Activated naive CD8-positive, alpha-beta T cell treated with anti-CD3 and anti-CD28 coated beads, Interleukin-2, amount 50 U/mL, for 24 hours (primary cell): ENCODE data around the gene ACOT11.

ENCODE experiments used
- ATAC-seq: fragments of 150-1000 bp; cut with Tn5 transposase; one replicate; pipeline ENCODE4 v1.10.0; 2021
- DNase-seq: peaks from one replicate; pipeline ENCODE4 v3.0.0; 2021
- H3K27ac Mint-ChIP-seq: one replicate; pipeline ENCODE4 v1.8.0; 2021; ENCODE audit warnings: mild to moderate bottlenecking, mixed read lengths
- H3K27me3 Mint-ChIP-seq: one replicate; pipeline ENCODE4 v1.8.0; 2021; ENCODE audit warnings: mixed read lengths
- H3K36me3 Mint-ChIP-seq: one replicate; pipeline ENCODE4 v1.8.0; 2021; ENCODE audit warnings: low read depth, mixed read lengths
- H3K4me1 Mint-ChIP-seq: one replicate; pipeline ENCODE4 v1.8.0; 2021; ENCODE audit warnings: mixed read lengths
- H3K4me3 Mint-ChIP-seq: one replicate; pipeline ENCODE4 v1.8.0; 2021; ENCODE audit warnings: mild to moderate bottlenecking, moderate library complexity, mixed read lengths
- H3K9me3 Mint-ChIP-seq: one replicate; pipeline ENCODE4 v1.8.0; 2021; ENCODE audit warnings: mixed read lengths

ACOT11 gene

GRCh38 chr1:54600947-54601721 lies 53.1 kb downstream of the ACOT11 start:
- Mint-ChIP-seq H3K36me3 (no peaks in the 10 kb centered on the region), H3K4me1 (peaks cover 13% of the 10 kb centered on the region), H3K4me3 (no peak overlapping the region), H3K9me3 (no peaks in the 10 kb centered on the region), H3K27me3 (no peaks in the 10 kb centered on the region), H3K27ac (no peak overlapping the region)
- DNase-seq (no peak), ATAC-seq (no peak)

- Mint-ChIP-seq H3K9me3 (no peaks in the 10 kb centered on the region), H3K27me3 (no peaks in the 10 kb centered on the region), H3K4me1 (peaks cover 13% of the 10 kb centered on the region), H3K4me3 (no peak overlapping the region), H3K27ac (no peak overlapping the region), H3K36me3 (no peaks in the 10 kb centered on the region)
- DNase-seq, result no peak
- no peak for ATAC-seq
Observed at GRCh38 chr1:54601730-54602129, 53.7 kb downstream of the ACOT11 start.

GRCh38 chr1:54602554-54602953 lies 54.5 kb downstream of the ACOT11 start:
- Mint-ChIP-seq H3K36me3 (no peaks in the 10 kb centered on the region), H3K9me3 (no peaks in the 10 kb centered on the region), H3K27ac (no peak overlapping the region), H3K4me1 (peaks cover 13% of the 10 kb centered on the region), H3K4me3 (no peak overlapping the region), H3K27me3 (no peaks in the 10 kb centered on the region)
- no peak for ATAC-seq
- no peak for DNase-seq

- H3K9me3 Mint-ChIP-seq, result no peaks in the 10 kb centered on the region
- ATAC-seq (no peak), DNase-seq (no peak)
- H3K27ac Mint-ChIP-seq, result no peak overlapping the region
- no peak overlapping the region for H3K4me3 Mint-ChIP-seq
- no peaks in the 10 kb centered on the region for H3K27me3 Mint-ChIP-seq
- H3K4me1 Mint-ChIP-seq, result peaks cover 13% of the 10 kb centered on the region
- H3K36me3 Mint-ChIP-seq, result no peaks in the 10 kb centered on the region
Observed at GRCh38 chr1:54603241-54603640, 55.2 kb downstream of the ACOT11 start.

- H3K27ac Mint-ChIP-seq, result no peak overlapping the region
- DNase-seq (no peak), ATAC-seq (no peak)
- H3K36me3 Mint-ChIP-seq, result no peaks in the 10 kb centered on the region
- peaks cover 13% of the 10 kb centered on the region for H3K4me1 Mint-ChIP-seq
- H3K9me3 Mint-ChIP-seq, result no peaks in the 10 kb centered on the region
- no peak overlapping the region for H3K4me3 Mint-ChIP-seq
- H3K27me3 Mint-ChIP-seq, result no peaks in the 10 kb centered on the region
Observed at GRCh38 chr1:54604051-54604450, 56.0 kb downstream of the ACOT11 start.

- ATAC-seq (peak; percentile 57), DNase-seq (peak; percentile 20)
- H3K27me3 Mint-ChIP-seq, result no peaks in the 10 kb centered on the region
- H3K27ac Mint-ChIP-seq, result no peak overlapping the region
- no peak overlapping the region for H3K4me3 Mint-ChIP-seq
- H3K9me3 Mint-ChIP-seq, result no peaks in the 10 kb centered on the region
- H3K4me1 Mint-ChIP-seq, result peaks cover 13% of the 10 kb centered on the region
- no peaks in the 10 kb centered on the region for H3K36me3 Mint-ChIP-seq
Observed at GRCh38 chr1:54604572-54605370, 56.7 kb downstream of the ACOT11 start.

- ATAC-seq (no peak), DNase-seq (no peak)
- Mint-ChIP-seq H3K4me1 (peaks cover 13% of the 10 kb centered on the region), H3K36me3 (no peaks in the 10 kb centered on the region), H3K4me3 (no peak overlapping the region), H3K27ac (no peak overlapping the region), H3K9me3 (no peaks in the 10 kb centered on the region), H3K27me3 (no peaks in the 10 kb centered on the region)
Observed at GRCh38 chr1:54606096-54606989, 58.3 kb downstream of the ACOT11 start.

GRCh38 chr1:54606990-54607325 lies 58.9 kb downstream of the ACOT11 start:
- ATAC-seq (no peak), DNase-seq (no peak)
- Mint-ChIP-seq H3K27ac (no peak overlapping the region), H3K9me3 (no peaks in the 10 kb centered on the region), H3K36me3 (no peaks in the 10 kb centered on the region), H3K4me1 (peaks cover 13% of the 10 kb centered on the region), H3K4me3 (no peak overlapping the region), H3K27me3 (no peaks in the 10 kb centered on the region)

GRCh38 chr1:54607821-54608565 lies 60.0 kb downstream of the ACOT11 start:
- Mint-ChIP-seq H3K27ac (no peak overlapping the region), H3K4me1 (peaks cover 13% of the 10 kb centered on the region), H3K4me3 (no peak overlapping the region), H3K36me3 (no peaks in the 10 kb centered on the region), H3K27me3 (no peaks in the 10 kb centered on the region), H3K9me3 (no peaks in the 10 kb centered on the region)
- no peak for ATAC-seq
- no peak for DNase-seq

GRCh38 chr1:54608566-54609230 lies 60.7 kb downstream of the ACOT11 start:
- ATAC-seq, result no peak
- DNase-seq, result no peak
- H3K4me3 Mint-ChIP-seq, result no peak overlapping the region
- H3K36me3 Mint-ChIP-seq, result no peaks in the 10 kb centered on the region
- no peak overlapping the region for H3K27ac Mint-ChIP-seq
- no peaks in the 10 kb centered on the region for H3K9me3 Mint-ChIP-seq
- peaks cover 13% of the 10 kb centered on the region for H3K4me1 Mint-ChIP-seq
- no peaks in the 10 kb centered on the region for H3K27me3 Mint-ChIP-seq

- H3K27me3 Mint-ChIP-seq, result no peaks in the 10 kb centered on the region
- DNase-seq (no peak), ATAC-seq (no peak)
- no peaks in the 10 kb centered on the region for H3K36me3 Mint-ChIP-seq
- H3K27ac Mint-ChIP-seq, result no peak overlapping the region
- H3K4me1 Mint-ChIP-seq, result peaks cover 10% of the 10 kb centered on the region
- H3K4me3 Mint-ChIP-seq, result no peak overlapping the region
- no peaks in the 10 kb centered on the region for H3K9me3 Mint-ChIP-seq
Observed at GRCh38 chr1:54609301-54609921, 61.4 kb downstream of the ACOT11 start.

- Mint-ChIP-seq H3K36me3 (no peaks in the 10 kb centered on the region), H3K4me3 (no peak overlapping the region), H3K27ac (no peak overlapping the region), H3K9me3 (no peaks in the 10 kb centered on the region), H3K4me1 (peaks cover 4% of the 10 kb centered on the region), H3K27me3 (no peaks in the 10 kb centered on the region)
- no peak for DNase-seq
- no peak for ATAC-seq
Observed at GRCh38 chr1:54610048-54610447, 62.0 kb downstream of the ACOT11 start.
